Limb (tissue), 2 donors: Measurements from ENCODE around the gene NELL2.

Source experiments
- DNase-seq, 2 donors: peaks; one replicate each; pipeline ENCODE4 v3.0.0-alpha.2; 2016; ENCODE audit errors: extremely low spot score in 2 of 2

NELL2 gene

GRCh38 chr12:44546060-44546459, 330.1 kb downstream of the NELL2 start:
- DNase-seq, result no peak

DNA sequence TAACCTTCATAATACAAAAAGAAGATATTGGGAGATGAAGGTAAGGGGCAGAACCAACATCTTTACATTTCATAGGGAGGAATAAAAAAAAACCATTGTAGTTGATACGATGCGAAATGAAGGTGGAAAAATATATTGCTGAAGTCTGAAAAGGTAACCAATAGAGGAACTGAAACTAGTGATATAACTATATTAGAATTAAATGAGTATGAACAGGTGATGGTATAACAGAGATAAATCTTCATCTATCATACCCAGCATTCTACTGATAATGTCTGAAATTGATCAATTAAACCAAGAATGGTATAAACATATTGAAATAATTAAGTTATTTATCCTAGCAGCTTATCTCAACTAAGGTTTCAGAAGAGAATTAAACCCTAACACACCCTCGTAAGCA, 332.1 kb downstream of the NELL2 start:
- DNase-seq, result no peak

- DNase-seq, result no peak
These were observed 333.4 kb downstream of the NELL2 start for GRCh38 chr12:44542716-44543115.

GRCh38 chr12:44537354-44537753, 338.8 kb downstream of the NELL2 start:
- no peak for DNase-seq

DNA sequence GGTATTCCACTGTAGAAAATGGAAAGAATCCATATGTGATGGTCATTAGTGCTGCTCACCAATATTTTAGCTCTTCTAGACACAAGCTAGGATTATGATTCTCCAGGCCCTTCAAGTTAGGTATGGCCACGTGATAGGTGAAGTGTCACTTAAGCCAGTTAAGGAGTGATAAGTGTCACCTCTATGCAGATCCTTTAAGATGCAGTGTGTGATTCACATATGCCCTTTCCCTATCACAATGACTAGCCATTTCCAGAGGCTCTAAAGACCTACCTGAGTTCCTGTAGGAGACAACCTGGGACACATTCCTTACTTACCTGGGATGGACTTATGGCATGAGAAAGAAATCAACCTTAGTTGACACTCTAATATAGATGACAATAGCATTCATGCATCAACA, 343.2 kb downstream of the NELL2 start:
- DNase-seq, result no peak

- DNase-seq, result no peak
These were observed 344.7 kb downstream of the NELL2 start for GRCh38 chr12:44531320-44531971.

DNA sequence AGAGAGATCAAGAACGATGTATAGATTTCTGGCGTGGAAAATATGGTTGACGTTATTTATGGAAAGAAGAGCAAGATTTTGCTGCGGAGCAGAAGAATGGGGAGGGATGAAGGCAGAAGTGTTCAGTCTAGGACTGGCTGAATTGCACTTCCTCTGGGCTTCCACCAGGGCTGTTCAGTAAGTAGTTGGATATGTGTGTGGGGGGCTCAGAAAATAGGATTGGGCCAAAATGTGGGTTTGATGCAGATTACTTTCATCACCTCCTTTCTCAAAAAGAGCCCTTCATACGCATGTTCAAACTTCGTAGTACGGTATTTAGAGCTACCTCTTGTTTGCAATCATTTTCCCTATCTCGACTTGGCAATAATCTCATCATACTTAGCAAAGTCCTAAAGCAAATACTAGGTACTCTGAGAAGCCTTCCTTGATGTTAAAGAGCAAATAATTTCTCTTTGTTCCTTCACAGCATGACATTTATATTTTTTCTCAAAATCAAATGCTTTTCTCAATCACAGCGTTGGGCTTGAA, 349.4 kb downstream of the NELL2 start:
- DNase-seq, result no peak

- DNase-seq, result no peak
These were observed 350.1 kb downstream of the NELL2 start for GRCh38 chr12:44525806-44526654.

DNA sequence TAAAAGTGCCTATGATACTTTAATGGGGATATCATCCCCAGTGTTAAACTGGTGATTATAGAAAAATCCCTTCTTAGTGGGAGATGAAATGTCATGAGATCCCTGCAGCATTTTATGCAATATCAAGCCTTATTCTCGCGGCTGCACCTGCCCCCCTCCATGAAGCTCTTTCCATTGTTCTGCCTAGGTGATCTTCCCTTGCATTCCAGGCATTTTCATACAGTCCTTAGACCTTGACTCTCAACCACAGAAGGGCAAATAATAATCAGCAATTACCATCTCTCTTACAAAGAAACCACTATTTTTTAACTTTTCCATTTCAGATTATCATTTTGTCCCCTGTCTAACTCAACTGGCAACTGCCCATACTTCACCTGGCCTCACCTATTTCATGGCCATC, 352.3 kb downstream of the NELL2 start:
- DNase-seq, result no peak

DNA sequence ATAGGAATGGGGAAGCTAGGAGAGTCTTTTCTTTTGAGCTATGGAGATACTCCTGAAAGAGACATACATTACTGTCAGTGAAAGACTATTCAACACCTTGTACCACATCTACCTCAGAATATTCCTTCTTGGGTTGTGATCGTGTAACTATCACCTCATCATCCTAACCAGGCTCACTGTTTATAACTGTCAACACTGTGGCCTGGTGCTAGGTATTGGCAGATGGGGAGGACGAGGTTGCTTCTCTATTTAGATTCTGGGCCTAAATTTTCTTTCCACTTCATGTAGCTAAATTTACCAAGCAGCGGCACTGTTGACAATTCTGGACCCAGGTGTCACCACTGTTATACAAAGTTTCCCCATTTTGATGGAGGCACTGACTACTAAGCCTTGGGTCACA, 354.4 kb downstream of the NELL2 start:
- DNase-seq, result no peak

DNA sequence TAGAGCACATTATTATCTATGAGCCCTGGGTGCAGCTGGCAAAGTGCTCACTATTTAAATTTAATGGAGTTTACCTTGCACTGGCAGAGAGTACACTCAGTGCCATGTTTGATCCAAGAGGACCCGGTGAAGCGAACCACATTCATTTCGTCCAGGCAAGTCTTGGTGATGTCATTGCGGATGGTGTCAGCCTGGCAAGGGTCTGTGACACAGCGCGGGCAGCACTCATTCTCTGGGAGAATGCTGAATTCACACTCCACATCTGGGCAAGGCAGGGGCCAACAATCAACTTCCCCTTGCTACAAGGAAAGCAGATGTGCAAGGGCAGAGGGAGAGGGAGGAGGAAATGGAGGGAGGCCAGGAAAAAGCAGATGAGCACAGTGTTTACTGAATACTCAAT, 356.2 kb downstream of the NELL2 start:
- DNase-seq, result no peak

DNA sequence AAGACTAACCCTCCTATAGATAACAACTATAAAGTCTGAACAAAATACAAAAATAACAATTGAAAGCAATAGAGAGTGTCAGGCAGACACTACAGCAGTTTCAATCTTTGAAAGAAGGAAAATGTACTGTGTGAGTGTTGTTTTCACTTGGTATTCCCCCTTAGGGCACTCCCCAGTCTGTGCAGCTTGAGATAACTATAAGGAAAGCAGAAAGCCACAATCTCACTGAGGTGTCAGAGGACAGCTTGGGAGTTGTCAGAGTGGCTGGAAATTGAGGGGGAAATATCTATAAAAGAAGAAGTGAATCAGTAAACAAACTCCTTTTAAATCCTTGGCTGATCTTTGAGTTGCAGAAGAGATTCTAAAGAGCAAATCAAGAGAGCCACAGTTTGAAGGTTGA, 364.8 kb downstream of the NELL2 start:
- no peak for DNase-seq

DNA sequence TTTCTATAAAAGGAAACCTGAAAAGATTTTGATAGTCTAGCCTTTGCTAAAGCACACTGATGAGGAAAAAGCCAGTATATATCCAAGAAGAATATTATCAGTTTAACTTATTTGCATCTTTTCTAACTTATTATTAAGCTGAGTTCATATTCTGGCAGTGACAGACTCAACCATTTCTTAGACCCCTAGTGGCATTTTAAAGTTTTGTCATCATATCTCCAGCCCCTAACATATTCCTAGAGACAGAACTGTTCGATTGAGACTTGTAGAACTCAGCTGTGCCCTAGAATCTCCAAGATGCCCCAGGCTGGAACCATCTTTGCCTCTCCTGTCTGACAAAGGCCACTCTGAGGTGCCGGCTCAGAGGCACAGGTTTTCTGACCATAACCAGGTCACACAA, 365.6 kb downstream of the NELL2 start:
- DNase-seq, result no peak

GRCh38 chr12:44510076-44510475, 366.0 kb downstream of the NELL2 start:
- DNase-seq, result no peak

DNA sequence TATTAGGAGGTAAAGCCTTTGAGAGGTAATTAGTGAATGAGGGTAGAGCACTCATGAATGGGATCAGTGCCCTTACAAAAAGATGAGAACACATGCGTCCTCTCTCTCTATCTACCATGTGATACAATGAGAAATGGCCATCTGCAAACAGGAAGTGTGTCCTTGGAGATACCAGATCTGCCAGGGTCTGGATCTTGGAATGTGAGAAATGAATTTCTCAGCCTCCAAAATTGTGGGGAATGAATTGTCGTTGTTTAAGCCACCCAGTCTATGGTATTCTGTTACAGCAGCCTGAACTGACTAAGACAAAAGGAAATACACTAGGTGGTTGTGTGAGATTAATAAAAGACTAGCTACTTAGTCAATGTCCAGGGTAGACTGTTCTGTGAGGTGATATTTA, 366.6 kb downstream of the NELL2 start:
- no peak for DNase-seq

GRCh38 chr12:44507461-44507860, 368.7 kb downstream of the NELL2 start:
- DNase-seq, result no peak

GRCh38 chr12:44504799-44505198, 371.3 kb downstream of the NELL2 start:
- no peak for DNase-seq

GRCh38 chr12:44503329-44503728, 372.8 kb downstream of the NELL2 start:
- DNase-seq, result no peak

DNA sequence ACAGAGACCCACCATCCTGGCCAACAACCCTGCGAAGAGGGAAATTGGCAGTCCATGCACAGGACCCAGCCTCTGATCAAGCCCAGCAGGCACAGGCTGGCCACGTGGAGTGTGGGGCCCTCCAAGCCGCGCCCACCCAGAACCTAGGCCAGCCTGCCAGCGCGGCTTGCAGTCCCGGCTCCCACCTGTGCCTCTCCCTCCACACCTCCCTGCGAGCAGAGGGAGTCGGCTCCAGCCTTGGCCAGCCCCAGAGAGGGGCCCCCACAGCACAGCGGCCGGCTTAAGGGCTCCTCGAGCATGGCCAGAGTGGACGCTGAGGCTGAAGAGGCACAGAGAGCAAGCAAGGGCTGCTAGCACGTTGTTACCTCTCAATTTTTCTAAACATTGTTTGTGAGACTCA, 373.4 kb downstream of the NELL2 start:
- DNase-seq, result no peak

DNA sequence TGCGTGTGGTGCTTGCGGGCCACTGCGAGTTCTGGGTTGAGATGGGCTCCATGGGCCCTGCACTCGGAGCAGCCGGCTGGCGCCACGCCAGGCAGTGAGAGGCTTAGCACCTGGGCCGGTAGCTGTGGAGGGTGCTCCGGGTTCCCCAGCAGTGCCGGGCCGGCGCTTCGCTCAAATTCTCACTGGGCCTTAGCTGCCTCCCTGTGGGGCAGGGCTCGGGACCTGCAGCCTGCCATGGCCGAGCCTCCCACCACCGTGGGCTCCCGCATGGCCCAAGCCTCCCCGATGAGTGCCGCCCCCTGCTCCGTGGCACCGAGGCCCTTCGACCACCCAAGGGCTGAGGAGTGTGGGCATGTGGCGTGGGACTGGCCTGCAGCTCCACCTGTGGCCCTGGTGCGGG, 375.7 kb downstream of the NELL2 start:
- no peak for DNase-seq

GRCh38 chr12:44497044-44497443, 379.1 kb downstream of the NELL2 start:
- DNase-seq, result no peak

DNA sequence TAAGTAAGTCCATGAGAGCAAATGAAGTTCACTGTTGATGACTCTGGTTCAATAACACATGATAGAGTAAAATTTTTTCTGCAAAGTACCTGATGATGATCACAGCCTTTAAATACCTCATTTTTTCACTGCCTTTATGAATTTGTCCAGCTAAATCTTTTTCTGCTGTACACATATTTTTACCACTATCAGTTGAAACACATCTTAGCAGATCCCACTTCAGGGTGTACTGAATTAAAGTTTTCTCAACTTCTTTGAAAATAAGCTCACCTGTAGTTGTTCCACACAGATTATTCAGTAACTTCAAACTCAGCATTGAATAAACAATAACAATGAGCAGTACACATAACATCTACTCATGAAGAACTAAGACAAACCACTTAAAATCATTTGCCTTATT, 385.9 kb downstream of the NELL2 start:
- DNase-seq, result no peak

GRCh38 chr12:44488180-44488579, 387.9 kb downstream of the NELL2 start:
- no peak for DNase-seq
